GM18861 (cell line): ENCODE measurements around the gene PLCB2.

Source experiments
- ATAC-seq: cut with Tn5 transposase; IDR thresholded peaks from one replicate; pipeline ENCODE4 v1.9.1; 2021; ENCODE audit not compliant: unreplicated experiment

PLCB2 gene

DNA sequence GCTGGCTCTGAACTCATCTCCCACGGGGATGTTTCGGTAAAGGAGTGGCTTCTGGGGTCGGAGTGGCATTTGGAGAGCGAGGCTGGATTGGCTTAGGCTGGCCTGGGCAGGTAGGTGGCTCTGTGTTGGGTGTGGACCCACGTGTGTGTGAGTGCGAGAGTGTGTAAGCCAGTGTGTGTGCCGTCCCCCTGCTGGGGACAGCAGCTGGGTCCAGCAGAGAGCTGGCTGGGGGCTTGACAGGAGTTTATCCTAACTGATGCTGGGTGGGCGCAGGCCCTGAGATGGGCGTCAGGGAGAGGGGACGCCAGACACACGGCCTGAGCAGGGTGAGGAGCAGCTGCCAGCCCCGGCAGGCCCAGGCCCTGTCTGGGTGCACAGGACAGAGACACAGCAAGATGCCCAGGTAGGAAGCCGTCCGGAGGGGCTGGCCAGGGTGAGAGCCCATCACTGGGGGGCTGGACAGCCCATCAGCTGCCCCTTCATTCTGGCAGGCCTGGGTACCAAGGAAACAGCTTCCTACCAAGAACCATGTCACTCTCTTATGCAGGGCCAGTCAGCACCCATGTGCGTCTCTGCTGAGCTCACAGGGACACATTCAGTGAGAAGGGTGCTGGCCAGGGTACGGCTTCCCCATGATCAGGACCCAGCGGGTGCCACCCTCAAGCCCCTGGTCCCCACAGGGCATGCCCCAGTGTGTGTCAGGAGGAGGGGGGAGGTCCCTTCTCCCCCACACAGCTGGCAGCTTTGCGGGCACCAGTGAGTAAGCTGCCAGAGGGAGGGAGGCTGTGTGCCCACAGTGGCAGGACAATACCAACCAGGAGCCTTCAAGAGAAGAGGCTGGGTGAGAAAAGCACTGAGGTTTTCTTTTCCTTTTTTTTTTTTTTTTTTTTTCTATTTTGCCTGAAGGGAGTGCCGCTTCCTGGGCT lies 67.8 kb downstream of the PLCB2 start:
- ATAC-seq: no peak

DNA sequence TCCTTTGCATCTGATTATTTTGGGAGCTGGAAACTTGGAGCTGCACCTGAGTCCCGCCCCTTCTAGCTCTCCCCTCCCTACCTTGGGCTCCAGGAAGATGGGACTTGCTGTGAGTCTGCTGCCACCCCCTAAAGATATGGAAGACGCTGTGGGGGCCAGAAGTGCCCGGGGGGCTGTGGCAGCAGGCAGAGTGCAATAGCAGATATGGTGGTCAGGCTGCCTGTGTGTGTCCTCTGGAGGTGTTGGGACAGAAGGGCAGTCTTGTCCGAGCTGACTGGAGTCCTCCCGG lies 68.4 kb downstream of the PLCB2 start:
- ATAC-seq: no peak

GRCh38 chr15:40238532-40239403 lies 69.0 kb downstream of the PLCB2 start, which contains the start of gene PAK6:
TSS of gene PAK6 (plus strand) at chr15:40239063. CDS start at chr15:40264786, 25,723 bp downstream.
- no peak for ATAC-seq
